ENCODE data around the gene ATXN1.

The ATXN1 gene

DNA sequence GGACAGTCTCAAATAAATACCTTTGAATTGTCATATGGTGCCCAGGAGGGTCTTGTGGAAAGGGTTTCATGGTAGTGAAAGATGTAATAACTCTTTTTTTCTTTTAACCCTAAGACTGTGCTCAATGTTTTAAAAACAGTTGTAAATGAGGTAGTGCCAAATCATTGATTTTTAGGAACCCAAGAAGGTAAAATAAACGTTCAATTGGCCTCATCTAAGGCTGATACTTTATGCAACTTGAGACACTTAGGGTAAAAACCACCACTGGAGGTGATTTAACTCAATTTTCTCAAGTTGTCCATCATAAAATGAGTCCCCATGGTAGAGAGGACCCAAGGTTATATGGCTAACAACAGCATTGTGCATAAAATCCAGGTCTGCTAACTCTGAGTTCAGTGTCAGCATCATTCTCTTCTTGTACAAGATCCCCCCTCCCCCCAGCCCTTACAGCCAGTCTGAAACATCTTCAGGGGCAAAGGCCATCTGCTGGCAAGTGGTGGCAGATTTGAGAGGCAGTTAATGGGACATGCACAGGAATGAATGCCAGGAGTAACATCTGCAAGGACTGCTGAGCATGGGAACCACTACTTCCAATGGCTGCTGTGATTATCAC lies 278.5 kb downstream of the ATXN1 start:
- no peak for DNase-seq (ENCODE audit: low spot score)

DNA sequence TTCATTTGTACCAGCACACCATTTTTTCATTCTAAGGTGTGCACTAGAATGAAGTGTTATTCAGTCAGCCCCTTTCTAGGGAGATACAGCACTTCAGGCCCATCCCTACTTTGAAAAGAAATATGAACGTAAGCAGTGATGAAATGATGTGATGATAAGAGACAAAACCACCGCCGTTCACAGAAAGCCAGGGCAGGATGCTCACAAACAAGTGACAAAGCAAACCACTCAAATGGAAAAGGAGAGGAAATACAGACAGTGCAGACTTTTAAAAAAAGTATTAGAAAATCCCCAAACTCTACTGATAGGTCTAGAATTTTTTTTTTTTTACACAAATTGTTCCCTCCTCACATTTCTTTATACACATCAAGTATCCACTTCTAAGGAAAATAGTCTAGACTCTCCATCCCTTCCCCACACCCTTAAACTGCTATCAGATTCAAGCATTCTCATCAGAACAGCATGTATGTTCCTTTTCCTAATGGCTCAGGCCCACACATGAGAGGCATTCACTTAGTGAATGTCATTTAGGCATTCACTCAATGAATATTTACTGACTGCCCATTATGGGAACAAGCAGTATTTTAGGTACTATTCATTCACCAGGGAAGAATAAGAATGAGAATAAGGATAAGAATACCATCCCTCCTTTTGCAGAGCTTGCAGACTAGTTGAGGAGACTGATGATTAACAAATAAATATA lies 279.4 kb downstream of the ATXN1 start:
- TF ChIP-seq, protein P1, sequence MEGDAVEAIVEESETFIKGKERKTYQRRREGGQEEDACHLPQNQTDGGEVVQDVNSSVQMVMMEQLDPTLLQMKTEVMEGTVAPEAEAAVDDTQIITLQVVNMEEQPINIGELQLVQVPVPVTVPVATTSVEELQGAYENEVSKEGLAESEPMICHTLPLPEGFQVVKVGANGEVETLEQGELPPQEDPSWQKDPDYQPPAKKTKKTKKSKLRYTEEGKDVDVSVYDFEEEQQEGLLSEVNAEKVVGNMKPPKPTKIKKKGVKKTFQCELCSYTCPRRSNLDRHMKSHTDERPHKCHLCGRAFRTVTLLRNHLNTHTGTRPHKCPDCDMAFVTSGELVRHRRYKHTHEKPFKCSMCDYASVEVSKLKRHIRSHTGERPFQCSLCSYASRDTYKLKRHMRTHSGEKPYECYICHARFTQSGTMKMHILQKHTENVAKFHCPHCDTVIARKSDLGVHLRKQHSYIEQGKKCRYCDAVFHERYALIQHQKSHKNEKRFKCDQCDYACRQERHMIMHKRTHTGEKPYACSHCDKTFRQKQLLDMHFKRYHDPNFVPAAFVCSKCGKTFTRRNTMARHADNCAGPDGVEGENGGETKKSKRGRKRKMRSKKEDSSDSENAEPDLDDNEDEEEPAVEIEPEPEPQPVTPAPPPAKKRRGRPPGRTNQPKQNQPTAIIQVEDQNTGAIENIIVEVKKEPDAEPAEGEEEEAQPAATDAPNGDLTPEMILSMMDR (IDR thresholded peaks at IDR 0.05; ENCODE audit: extremely low read depth, missing control alignments): no peak
- no peak for DNase-seq (ENCODE audit: low spot score)

More for the DNA sequence above, 278.5 kb downstream of the ATXN1 start:
- TF ChIP-seq, protein P1 (IDR thresholded peaks at IDR 0.05; ENCODE audit: extremely low read depth, missing control alignments): no peak

DNA sequence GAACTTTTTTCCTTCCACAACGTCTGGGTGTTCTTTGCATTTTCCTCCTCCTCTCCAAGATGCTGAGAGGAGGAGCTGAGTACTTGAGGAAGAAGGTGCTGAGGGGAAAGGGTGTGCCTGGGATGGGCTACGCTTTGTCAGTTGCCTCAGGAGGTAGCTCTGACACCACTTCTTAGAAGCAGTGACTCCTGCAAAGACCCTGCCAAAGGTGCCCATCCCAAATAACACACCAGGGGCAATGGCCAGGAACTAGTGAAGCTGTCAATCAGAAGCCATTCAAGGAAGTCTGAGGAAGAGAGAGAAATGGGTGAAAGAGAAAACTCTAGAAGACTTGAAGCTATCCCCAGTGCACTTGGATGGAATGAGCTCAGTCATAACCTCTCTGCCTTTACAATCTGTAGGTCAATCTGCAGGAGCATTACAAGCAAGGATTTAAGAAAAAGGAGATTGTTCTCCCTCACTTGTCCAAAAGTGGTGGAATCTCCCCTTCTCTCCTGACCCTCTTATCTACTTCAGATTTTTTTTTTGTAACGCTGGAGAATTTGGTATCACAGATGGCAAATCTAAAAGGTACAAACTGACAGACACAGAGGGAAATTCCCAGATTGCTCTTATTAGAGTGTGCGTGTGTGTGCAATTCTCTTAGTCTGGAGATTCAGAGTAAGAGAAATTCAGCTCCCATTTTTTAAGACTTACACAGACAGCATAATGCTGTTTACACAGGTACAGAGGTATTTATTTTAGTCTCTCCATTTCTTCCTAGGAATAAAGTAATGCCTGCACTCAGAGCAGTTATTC lies 280.3 kb downstream of the ATXN1 start:
- TF ChIP-seq, protein P1 (IDR thresholded peaks at IDR 0.05; ENCODE audit: extremely low read depth, missing control alignments): no peak
- DNase-seq (ENCODE audit: low spot score): no peak

DNA sequence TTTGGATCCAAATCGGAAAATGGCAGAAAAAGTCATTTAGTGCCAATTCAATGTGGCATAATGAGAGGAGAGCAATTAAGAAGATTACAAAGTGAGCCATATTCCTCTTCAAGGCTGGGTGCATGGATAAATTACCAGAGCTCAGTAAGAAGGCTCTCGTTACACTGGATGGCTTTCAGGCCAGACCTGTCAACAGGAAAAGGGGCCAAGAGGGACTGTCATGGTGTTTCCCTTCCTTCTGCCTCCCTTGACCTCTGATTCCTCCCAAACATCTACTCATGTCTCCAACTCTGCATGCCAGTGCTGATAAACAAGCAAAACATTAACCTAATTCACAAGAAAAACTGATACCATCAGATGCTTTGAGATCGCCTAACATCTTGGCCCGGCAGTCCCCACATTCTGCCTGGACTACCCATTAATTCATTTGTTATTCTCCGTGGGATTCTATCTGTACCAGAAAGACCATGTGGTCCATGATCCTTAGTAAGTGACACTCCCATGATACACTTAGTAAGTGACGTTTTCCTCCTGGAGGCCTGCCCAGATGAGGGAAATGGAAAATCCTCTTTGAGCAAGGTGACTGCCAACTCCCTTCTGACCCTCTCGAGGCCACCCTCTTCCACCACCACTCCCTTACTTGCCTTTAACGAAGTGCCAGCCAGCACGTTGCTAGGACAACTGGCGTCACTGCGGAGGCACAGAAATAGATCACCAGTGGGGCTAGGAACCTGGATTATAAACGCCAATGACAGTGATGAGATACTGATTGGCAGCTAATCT lies 283.7 kb downstream of the ATXN1 start:
- DNase-seq (ENCODE audit: low spot score): no peak
- TF ChIP-seq, protein P1 (IDR thresholded peaks at IDR 0.05; ENCODE audit: extremely low read depth, missing control alignments): no peak

DNA sequence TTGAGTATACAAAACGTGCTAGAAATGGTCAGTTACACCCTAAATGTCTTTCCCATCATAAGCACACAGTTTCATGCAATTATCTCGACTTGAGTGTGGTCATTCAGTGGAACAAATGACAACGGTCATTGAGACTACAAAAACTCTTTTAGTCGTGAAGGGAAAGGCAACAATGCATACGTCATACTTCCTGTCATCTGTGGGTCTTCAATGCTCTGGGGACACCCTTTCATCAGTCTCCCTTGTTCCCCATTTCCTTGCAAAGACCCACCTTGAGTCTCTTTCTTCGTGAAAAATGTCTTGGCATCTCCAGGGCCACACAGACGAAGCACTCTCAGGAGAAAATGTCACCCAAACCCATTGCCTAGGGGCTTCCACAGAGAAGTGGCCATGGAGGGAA lies 284.4 kb downstream of the ATXN1 start:
- peak; percentile 61 for DNase-seq (ENCODE audit: low spot score)
- TF ChIP-seq, protein P1 (IDR thresholded peaks at IDR 0.05; ENCODE audit: extremely low read depth, missing control alignments): no peak

DNA sequence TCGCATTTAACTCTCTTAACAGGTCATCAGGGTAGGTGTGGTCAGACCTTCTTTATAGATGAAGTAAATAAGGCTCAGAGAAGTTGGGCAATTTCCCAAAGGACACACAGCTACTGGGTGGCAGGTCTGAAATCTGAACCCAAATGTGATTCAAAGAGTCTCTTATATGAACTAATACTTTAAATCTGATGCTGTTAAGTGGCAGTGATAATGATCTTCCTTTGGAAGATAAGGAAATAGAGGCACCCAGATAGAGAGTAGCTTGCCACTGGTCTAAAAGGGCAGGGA lies 285.8 kb downstream of the ATXN1 start:
- TF ChIP-seq, protein P1 (IDR thresholded peaks at IDR 0.05; ENCODE audit: extremely low read depth, missing control alignments): no peak

More for the DNA sequence above, 285.8 kb downstream of the ATXN1 start:
- no peak for DNase-seq (ENCODE audit: low spot score)
